HG03558 (cell line): ENCODE measurements around the gene TGFBI.

Experiments used
- ATAC-seq: cut with Tn5 transposase; IDR thresholded peaks from one replicate; pipeline ENCODE4 v1.9.1; 2021; ENCODE audit warnings: moderate number of reproducible peaks; ENCODE audit not compliant: unreplicated experiment; ENCODE audit errors: extremely low read depth

The TGFBI gene

GRCh38 chr5:136082390-136083193, 53.8 kb downstream of the TGFBI start:
- no peak for ATAC-seq

- no peak for ATAC-seq
Measured at GRCh38 chr5:136084698-136085097, 55.9 kb downstream of the TGFBI start.

- ATAC-seq: no peak
Measured at GRCh38 chr5:136086783-136087566, 58.2 kb downstream of the TGFBI start.

- no peak for ATAC-seq
Measured at GRCh38 chr5:136087961-136088871, 59.4 kb downstream of the TGFBI start.

GRCh38 chr5:136089791-136090190, 61.0 kb downstream of the TGFBI start:
- ATAC-seq: no peak

- no peak for ATAC-seq
Measured at GRCh38 chr5:136090319-136090718, 61.5 kb downstream of the TGFBI start.

- no peak for ATAC-seq
Measured at GRCh38 chr5:136094189-136094912, 65.6 kb downstream of the TGFBI start.

- ATAC-seq: no peak
Measured at GRCh38 chr5:136094913-136095641, 66.3 kb downstream of the TGFBI start.

- ATAC-seq: no peak
Measured at GRCh38 chr5:136098176-136098575, 69.4 kb downstream of the TGFBI start.

- no peak for ATAC-seq
Measured at GRCh38 chr5:136099870-136100269, 71.1 kb downstream of the TGFBI start.

- ATAC-seq: no peak
Measured at GRCh38 chr5:136101884-136102283, 73.1 kb downstream of the TGFBI start.

- peak; percentile 61 for ATAC-seq
Measured at GRCh38 chr5:136103118-136103517, 74.3 kb downstream of the TGFBI start.

- no peak for ATAC-seq
Measured at GRCh38 chr5:136104306-136104965, 75.6 kb downstream of the TGFBI start.

- ATAC-seq: no peak
Measured at GRCh38 chr5:136106351-136107031, 77.7 kb downstream of the TGFBI start.

- ATAC-seq: peak; percentile 44
Measured at GRCh38 chr5:136108180-136108611, 79.4 kb downstream of the TGFBI start.

- no peak for ATAC-seq
Measured at GRCh38 chr5:136108766-136109165, 80.0 kb downstream of the TGFBI start.

- no peak for ATAC-seq
Measured at GRCh38 chr5:136109453-136110135, 80.8 kb downstream of the TGFBI start.
